IMR-90 (cell line): ENCODE measurements around the gene EVL. TPM values are rescaled to one million over a fixed set of nuclear protein-coding genes. Genes with fewer than 3 reads are reported as not detected.

Experiments
- ATAC-seq: fragments of 200-7000 bp; cut with Tn5 transposase; 2 replicates; pipeline ENCODE4 v1.9.1; 2020; ENCODE audit warnings: low read depth, mild to moderate bottlenecking, moderate library complexity
- BruUV-seq: library from RNA; stranded (reverse); fragments of 400-500 nt; replicated peaks from 2 replicates; lab custom pipeline; 2021; lab: Mats Ljungman, UMichigan
- CTCF ChIA-PET: fragments of 300-600 bp; formaldehyde crosslinking; extraction: SDS; loops from one replicate; lab custom pipeline; 2021; ENCODE audit warnings: antibody characterized with exemption; lab: Yijun Ruan, JAX
- POLR2A ChIA-PET: fragments of 300-600 bp; sonication (Branson Sonifier 250); formaldehyde crosslinking; loops from one replicate; lab custom pipeline; 2022; ENCODE audit warnings: antibody characterized with exemption; ENCODE audit not compliant: unreplicated experiment; lab: Charles Lee
- DNase-seq: peaks from one replicate; pipeline ENCODE4 v3.0.0; 2013
- H2AFZ ChIP-seq: replicated peaks from 2 replicates; pipeline ENCODE3; 2013; ENCODE audit warnings: low read length, mild to moderate bottlenecking; ENCODE audit not compliant: poor library complexity
- H2AK5ac ChIP-seq: 2 replicates; pipeline ENCODE4 v1.6.1; 2013; ENCODE audit warnings: low read depth, low read length, inconsistent platforms
- H2AK9ac ChIP-seq: replicated peaks from 2 replicates; pipeline ENCODE3; 2013; ENCODE audit warnings: mild to moderate bottlenecking, low read depth, low read length, moderate library complexity; ENCODE audit not compliant: poor library complexity
- H2BK120ac ChIP-seq: 2 replicates; pipeline ENCODE4 v1.6.1; 2013; ENCODE audit warnings: low read depth, low read length, inconsistent platforms
- H2BK15ac ChIP-seq: 3 replicates; pipeline ENCODE4 v1.6.1; 2013; ENCODE audit warnings: low read depth, low read length, inconsistent platforms
- H2BK20ac ChIP-seq: 2 replicates; pipeline ENCODE4 v1.6.1; 2013; ENCODE audit warnings: low read depth, mild to moderate bottlenecking, inconsistent platforms, low read length, moderate library complexity
- H2BK5ac ChIP-seq: 2 replicates; pipeline ENCODE4 v1.6.1; 2013; ENCODE audit warnings: mild to moderate bottlenecking, low read depth, low read length, inconsistent platforms; ENCODE audit not compliant: poor library complexity, severe bottlenecking
- H3K14ac ChIP-seq: replicated peaks from 2 replicates; pipeline ENCODE4 v1.6.1; 2013; ENCODE audit warnings: low read depth, low read length, inconsistent platforms
- H3K18ac ChIP-seq: 2 replicates; pipeline ENCODE4 v1.6.1; 2013; ENCODE audit warnings: low read depth, low read length, control low read depth
- H3K23ac ChIP-seq: 2 replicates; pipeline ENCODE4 v1.6.1; 2013; ENCODE audit warnings: low read depth, low read length, inconsistent platforms
- H3K27ac ChIP-seq: 2 replicates; pipeline ENCODE4 v1.5.1; 2013; ENCODE audit warnings: mild to moderate bottlenecking, control low read depth, low read length; ENCODE audit not compliant: insufficient read depth
- H3K27me3 ChIP-seq: 2 replicates; pipeline ENCODE4 v1.6.1; 2013; ENCODE audit warnings: low read length; ENCODE audit not compliant: control insufficient read depth, insufficient read depth
- H3K36me3 ChIP-seq: 2 replicates; pipeline ENCODE4 v1.6.1; 2013; ENCODE audit warnings: low read length, mixed read lengths; ENCODE audit not compliant: control insufficient read depth, insufficient read depth
- H3K4ac ChIP-seq: 2 replicates; pipeline ENCODE4 v1.6.1; 2013; ENCODE audit warnings: low read depth, low read length, inconsistent platforms
- H3K4me1 ChIP-seq: 2 replicates; pipeline ENCODE4 v1.6.1; 2013; ENCODE audit warnings: low read length, mixed read lengths; ENCODE audit not compliant: control insufficient read depth, insufficient read depth
- H3K4me2 ChIP-seq: 2 replicates; pipeline ENCODE4 v1.6.1; 2013; ENCODE audit warnings: low read depth, mild to moderate bottlenecking, control low read depth, low read length, moderate library complexity
- H3K4me3 ChIP-seq: 2 replicates; pipeline ENCODE4 v1.5.1; 2013; ENCODE audit warnings: low read depth, mild to moderate bottlenecking, control low read depth, low read length, moderate library complexity; ENCODE audit not compliant: insufficient read depth
- H3K56ac ChIP-seq: 2 replicates; pipeline ENCODE4 v1.6.1; 2013; ENCODE audit warnings: low read length, inconsistent platforms; ENCODE audit not compliant: insufficient read depth; ENCODE audit errors: extremely low read depth
- H3K79me1 ChIP-seq, 2 experiments: 2 replicates each; pipeline ENCODE4 v1.6.1; 2013; ENCODE audit warnings: low read length in 2 of 2, inconsistent platforms in 1 of 2, low read depth in 1 of 2
- H3K9ac ChIP-seq: 2 replicates; pipeline ENCODE4 v1.6.1; 2013; ENCODE audit warnings: low read depth, low read length, control low read depth
- H3K9me1 ChIP-seq: 2 replicates; pipeline ENCODE4 v1.6.1; 2013; ENCODE audit warnings: low read length, inconsistent platforms; ENCODE audit not compliant: insufficient read depth
- H3K9me3 ChIP-seq: 2 replicates; pipeline ENCODE4 v1.6.1; 2013; ENCODE audit warnings: low read length; ENCODE audit not compliant: control insufficient read depth, insufficient read depth
- H4K20me1 ChIP-seq: 2 replicates; pipeline ENCODE4 v1.6.1; 2013; ENCODE audit warnings: low read length, inconsistent platforms; ENCODE audit not compliant: insufficient read depth
- H4K5ac ChIP-seq: 2 replicates; pipeline ENCODE4 v1.6.1; 2013; ENCODE audit warnings: mild to moderate bottlenecking, low read depth, low read length, control low read depth
- H4K8ac ChIP-seq, 2 experiments: 2 replicates each; pipeline ENCODE4 v1.6.1; 2013; ENCODE audit warnings: low read depth in 2 of 2, low read length in 2 of 2, control low read depth in 1 of 2, inconsistent platforms in 1 of 2
- H4K91ac ChIP-seq: 2 replicates; pipeline ENCODE4 v1.6.1; 2013; ENCODE audit warnings: low read depth, low read length, inconsistent platforms; ENCODE audit not compliant: insufficient read depth
- BHLHE40 ChIP-seq: fragments of 150-350 bp; IDR thresholded peaks from 2 replicates; pipeline ENCODE4 v1.6.1; 2016; ENCODE audit warnings: mild to moderate bottlenecking, low read depth, low read length
- CTCF ChIP-seq: conservative IDR thresholded peaks from 2 replicates; pipeline ENCODE4 v1.5.1; 2012; ENCODE audit warnings: mild to moderate bottlenecking, low read depth, low read length, improper control_type of control experiment
- FOS ChIP-seq: fragments of 150-350 bp; IDR thresholded peaks from 2 replicates; pipeline ENCODE4 v1.6.1; 2016; ENCODE audit warnings: low read depth, low read length
- MAZ ChIP-seq: IDR thresholded peaks from 2 replicates; pipeline ENCODE4 v1.6.1; 2012; ENCODE audit warnings: low read depth, mild to moderate bottlenecking, low read length, improper control_type of control experiment, moderate library complexity, borderline replicate concordance
- SMC3 ChIP-seq: fragments of 150-350 bp; IDR thresholded peaks from 2 replicates; pipeline ENCODE4 v1.6.1; 2016; ENCODE audit warnings: low read depth, mild to moderate bottlenecking, antibody characterized with exemption, low read length, moderate library complexity
- WGBS, 2 experiments: methylation state at CpG; one replicate each; pipeline versions ENCODE4 v1.1.5 to v1.1.7; 2013; ENCODE audit warnings: missing lambda C conversion rate in 2 of 2; ENCODE audit not compliant: insufficient read length in 1 of 2; ENCODE audit errors: extremely low coverage in 2 of 2; 5-methylcytosine and 5-hydroxymethylcytosine counted together
- dilution Hi-C: fragments of 300-500 bp; cut with HindIII; formaldehyde crosslinking; loops from one replicate; pipeline ENCODE4 v1.14.3; 2018; ENCODE audit warnings: low sequenced_read_pairs; ENCODE audit not compliant: unreplicated experiment
- in situ Hi-C: fragments of 300-500 bp; cut with MboI; formaldehyde crosslinking; loops from 3 replicates; pipeline ENCODE4 v1.14.3; 2019; ENCODE audit warnings: low sequenced_read_pairs, inconsistent platforms, mixed read lengths
- intact Hi-C: fragments of 100-400 bp; cut with micrococcal nuclease; formaldehyde crosslinking; loops from 2 replicates; pipeline ENCODE4 v1.10.0; 2022
- polyA plus RNA-seq, 3 experiments: library from polyadenylated mRNA; depleted of rRNA; stranded (reverse); fragments of >200 nt; gene quantifications; 2 replicates each; pipeline ENCODE4 v1.2.3, GENCODE V29; 2012; ENCODE audit warnings: low replicate concordance in 1 of 3
- total RNA-seq: library from RNA; depleted of rRNA; stranded (reverse); fragments of >200 nt; gene quantifications from 2 replicates; pipeline ENCODE4 v1.2.3, GENCODE V29; 2012
- TF ChIP-seq, protein P1 (sequence below): fragments of 150-350 bp; IDR thresholded peaks from 2 replicates; pipeline ENCODE4 v1.6.1; 2016; ENCODE audit warnings: low read depth, mild to moderate bottlenecking, low read length, moderate library complexity, borderline replicate concordance

Gene EVL
- total and polyA plus RNA-seq, 2 of the 4 experiments (the other 2 are of a cell fraction): 7.2 to 36.5 TPM

DNA sequence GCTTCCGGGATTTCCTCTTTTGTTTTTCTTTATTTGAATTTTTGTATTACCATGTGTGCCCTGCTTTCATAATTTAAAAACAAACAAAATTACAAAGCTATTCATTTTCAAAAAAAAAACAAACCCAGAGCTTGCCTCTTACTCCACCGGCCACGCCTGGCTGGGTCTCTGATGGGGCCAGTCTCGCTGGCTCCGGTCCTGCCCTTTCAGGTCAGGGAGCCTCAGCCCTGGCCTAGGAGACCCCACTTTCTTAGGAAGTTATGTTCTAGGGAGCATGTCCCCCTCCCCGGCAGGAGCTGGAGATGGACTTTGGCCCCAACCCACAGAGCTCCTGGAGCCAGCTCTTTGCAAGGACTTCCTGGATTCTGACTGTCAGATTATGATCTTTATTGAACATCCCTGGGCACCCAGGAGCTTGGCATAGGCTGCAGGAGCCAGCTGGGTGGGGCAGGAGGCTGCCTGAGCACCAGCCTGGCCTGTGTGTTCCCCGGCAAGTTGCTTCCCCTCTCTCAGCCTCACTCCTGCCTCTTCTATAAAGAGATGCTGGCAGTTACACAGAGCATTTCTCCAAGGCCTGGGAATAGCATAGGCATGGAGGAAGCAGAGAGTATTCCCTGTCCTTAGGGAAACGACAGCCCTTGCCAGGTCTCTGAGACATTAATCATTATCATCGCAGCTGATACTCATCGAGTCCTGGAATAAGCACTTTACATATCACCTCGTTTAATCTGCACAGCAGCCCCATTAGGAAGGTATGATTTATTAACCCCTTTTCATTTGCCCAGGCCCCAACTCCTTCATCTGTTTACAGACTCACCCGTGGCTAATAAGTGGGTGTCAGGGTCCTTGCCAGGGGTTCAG lies 90.8 kb downstream of the EVL start:
- H3K9me3 ChIP-seq: peaks cover 22% of the 10 kb centered on the region
- ATAC-seq (no peak), DNase-seq (no peak)
- no peak overlapping the region for H3K18ac ChIP-seq
- no peak overlapping the region for H3K4ac ChIP-seq
- in situ Hi-C loops: no loop called here
- no peak overlapping the region for H2AFZ ChIP-seq
- no TSS peak for BruUV-seq
- H4K91ac ChIP-seq: no peak overlapping the region
- H3K79me1 ChIP-seq: no peaks in the 10 kb centered on the region
- H3K4me1 ChIP-seq: no peaks in the 10 kb centered on the region
- no peak overlapping the region for H2AK5ac ChIP-seq
- H2BK5ac ChIP-seq: no peak overlapping the region
- no peak overlapping the region for H3K14ac ChIP-seq
- no peak overlapping the region for H2BK120ac ChIP-seq
- H3K27ac ChIP-seq: no peak overlapping the region
- H2BK15ac ChIP-seq: no peak overlapping the region
- 40% methylated on average over 4 of the region's 12 CpGs; no CpG with 5 or more reads in 1 of the 2 experiments for WGBS, 2 experiments
- POLR2A ChIA-PET: no interaction called here
- H4K5ac ChIP-seq: no peak overlapping the region
- no peak overlapping the region for H3K23ac ChIP-seq
- TF ChIP-seq CTCF (no peak), MAZ (no peak), SMC3 (no peak), BHLHE40 (no peak), FOS (no peak)
- TF ChIP-seq, protein P1, sequence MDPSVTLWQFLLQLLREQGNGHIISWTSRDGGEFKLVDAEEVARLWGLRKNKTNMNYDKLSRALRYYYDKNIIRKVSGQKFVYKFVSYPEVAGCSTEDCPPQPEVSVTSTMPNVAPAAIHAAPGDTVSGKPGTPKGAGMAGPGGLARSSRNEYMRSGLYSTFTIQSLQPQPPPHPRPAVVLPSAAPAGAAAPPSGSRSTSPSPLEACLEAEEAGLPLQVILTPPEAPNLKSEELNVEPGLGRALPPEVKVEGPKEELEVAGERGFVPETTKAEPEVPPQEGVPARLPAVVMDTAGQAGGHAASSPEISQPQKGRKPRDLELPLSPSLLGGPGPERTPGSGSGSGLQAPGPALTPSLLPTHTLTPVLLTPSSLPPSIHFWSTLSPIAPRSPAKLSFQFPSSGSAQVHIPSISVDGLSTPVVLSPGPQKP: no peak
- no peak overlapping the region for H4K8ac ChIP-seq
- no peaks in the 10 kb centered on the region for H3K9me1 ChIP-seq
- CTCF ChIA-PET: no interaction called here
- H2BK20ac ChIP-seq: no peak overlapping the region
- no peaks in the 10 kb centered on the region for H3K36me3 ChIP-seq
- intact Hi-C loops: no loop called here
- no peaks in the 10 kb centered on the region for H4K20me1 ChIP-seq
- no peak overlapping the region for H3K4me2 ChIP-seq
- H3K27me3 ChIP-seq: peaks cover 45% of the 10 kb centered on the region
- H3K4me3 ChIP-seq: no peak overlapping the region
- no peak overlapping the region for H2AK9ac ChIP-seq
- H3K9ac ChIP-seq: no peak overlapping the region
- dilution Hi-C loops: no loop called here
- no peak overlapping the region for H3K56ac ChIP-seq
